Small intestine (tissue), 7 donors: ENCODE data around the gene RAI1. TPM values are rescaled to one million over a fixed set of nuclear protein-coding genes. Genes with fewer than 3 reads are reported as not detected.

ENCODE experiments used
- DNase-seq, 2 donors: peaks; one replicate each; pipeline versions ENCODE4 v3.0.0 to v3.0.0-alpha.2; 2013
- FAIRE-seq: peaks from 2 replicates; lab custom pipeline; 2012; peaks lifted over from hg19 to GRCh38; lab: Jason Lieb, UNC
- H3K27ac ChIP-seq, 3 donors: one replicate each; pipeline ENCODE4 v1.5.1; 2013; ENCODE audit warnings: low read length in 2 of 3, mild to moderate bottlenecking in 2 of 3, control low read depth in 1 of 3, inconsistent platforms in 1 of 3, low read depth in 1 of 3, moderate library complexity in 1 of 3
- H3K27me3 ChIP-seq, 3 donors: one replicate each; pipeline ENCODE4 v1.6.1; 2013; ENCODE audit warnings: low read length in 3 of 3, inconsistent platforms in 1 of 3; ENCODE audit not compliant: control insufficient read depth in 3 of 3, insufficient read depth in 3 of 3
- H3K36me3 ChIP-seq, 3 donors: one replicate each; pipeline ENCODE4 v1.6.1; 2013; ENCODE audit warnings: low read length in 3 of 3, inconsistent platforms in 1 of 3, low read depth in 1 of 3, mild to moderate bottlenecking in 1 of 3, moderate library complexity in 1 of 3; ENCODE audit not compliant: control insufficient read depth in 3 of 3, insufficient read depth in 2 of 3
- H3K4me1 ChIP-seq, 3 donors: one replicate each; pipeline ENCODE4 v1.6.1; 2013; ENCODE audit warnings: low read length in 2 of 3, inconsistent platforms in 1 of 3, low read depth in 1 of 3, mild to moderate bottlenecking in 1 of 3, moderate library complexity in 1 of 3; ENCODE audit not compliant: control insufficient read depth in 3 of 3, insufficient read depth in 2 of 3
- H3K4me3 ChIP-seq, 3 donors: one replicate each; pipeline ENCODE4 v1.5.1; 2013; ENCODE audit warnings: low read length in 3 of 3, control low read depth in 1 of 3, inconsistent platforms in 1 of 3, low read depth in 1 of 3, mild to moderate bottlenecking in 1 of 3, moderate library complexity in 1 of 3
- H3K9me3 ChIP-seq, 2 donors: one replicate each; pipeline ENCODE4 v1.6.1; 2013; ENCODE audit warnings: low read depth in 1 of 2, low read length in 1 of 2; ENCODE audit not compliant: control insufficient read depth in 2 of 2, insufficient read depth in 1 of 2
- WGBS, 3 donors: extraction: QIAGEN DNeasy Blood & Tissue Kit; methylation state at CpG; one replicate each; pipeline ENCODE4 v1.1.7; 2013; 5-methylcytosine and 5-hydroxymethylcytosine counted together
- polyA plus RNA-seq, 4 donors: library from polyadenylated mRNA; stranded (reverse) in 3 of 4; unstranded in 1 of 4; fragments of 200-250 nt in 3 of 4; fragments of 120-200 nt in 1 of 4; gene quantifications; one replicate each; pipeline versions ENCODE4 v1.2.1 to v1.2.3, GENCODE V29; 2013
- donor health status: healthy with polysubstance abuse.
- donor health status: control.
- donor health status: control.
- donor health status: Bipolar disorder and iron deficiency.
- donor health status: healthy.

RAI1 gene
- polyA plus RNA-seq, 4 donors = 2.4 to 20.7 (median 6.2) TPM

DNA sequence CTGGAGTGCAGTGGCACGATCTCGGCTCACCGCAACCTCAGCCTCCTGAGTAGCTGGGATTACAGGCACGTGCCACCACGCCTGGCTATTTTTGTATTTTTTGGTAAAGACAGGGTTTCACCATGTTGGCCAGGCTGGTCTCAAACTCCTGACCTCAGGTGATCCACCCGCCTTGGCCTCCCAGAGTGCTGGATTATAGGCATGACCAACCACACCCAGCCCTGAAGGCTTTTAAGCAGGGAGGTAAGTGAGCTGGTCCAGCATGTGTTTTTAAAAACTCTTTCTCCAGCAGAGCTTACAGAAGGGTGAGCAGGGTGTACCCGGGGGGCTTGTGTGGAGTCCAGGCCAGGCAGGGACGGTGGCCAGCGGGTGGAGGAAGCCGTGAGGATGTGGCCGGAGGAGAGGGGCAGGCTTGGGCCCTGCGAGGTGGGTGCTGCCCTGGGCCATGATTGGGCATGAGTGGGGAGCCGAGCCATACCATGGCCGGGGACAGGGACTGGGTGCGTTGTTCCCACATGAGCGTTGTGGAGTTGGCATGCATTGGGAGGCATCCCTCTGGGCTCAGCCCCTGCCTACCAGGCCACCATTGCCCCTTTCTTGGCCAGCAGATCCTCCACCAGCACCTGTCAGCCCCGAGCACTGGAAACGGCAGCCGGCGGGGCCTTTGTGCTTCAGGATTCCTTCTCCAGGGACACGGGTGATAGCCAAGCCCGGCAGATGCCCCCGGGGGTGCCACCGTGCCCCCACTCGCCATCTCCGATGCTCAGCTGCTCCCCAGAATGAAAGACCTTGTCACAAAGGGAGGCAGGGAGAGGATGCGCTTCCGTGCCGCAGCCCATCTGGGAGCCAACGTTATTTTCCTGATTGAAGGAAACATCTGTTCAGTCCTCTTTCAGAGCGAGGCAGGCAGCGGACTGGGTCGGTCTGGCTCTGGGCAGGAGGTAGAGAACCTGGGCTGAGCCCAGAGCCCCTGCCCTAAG is 64.5 kb downstream of the RAI1 start:
- FAIRE-seq = no peak
- 86 to 91% (median 86%) methylated on average over 33 of the region's 33 CpGs for WGBS, 3 donors
- no peak overlapping the region for H3K27ac ChIP-seq

DNA sequence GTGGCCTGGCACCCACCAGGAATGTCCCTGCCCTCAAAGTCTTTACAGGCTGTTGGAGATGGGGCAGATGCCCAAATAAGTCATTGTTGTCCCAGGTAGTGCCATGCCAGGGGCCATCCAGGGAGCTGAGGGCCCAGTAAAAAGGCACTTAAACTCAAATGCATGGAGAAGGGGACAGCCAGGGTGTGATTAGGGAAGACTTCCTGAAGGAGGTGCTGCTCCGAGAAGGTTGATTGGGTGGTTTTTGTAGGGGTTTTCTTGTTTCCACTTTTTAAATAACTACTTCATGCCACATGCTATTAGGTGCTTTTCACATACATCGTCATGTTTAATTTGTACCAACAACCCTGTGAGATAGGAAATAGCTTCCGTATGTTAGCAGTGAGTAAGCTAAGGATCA is 66.9 kb downstream of the RAI1 start:
- H3K4me3 ChIP-seq = no peak overlapping the region
- no peak for FAIRE-seq
- 88 to 92% (median 89%) methylated on average over 3 of the region's 3 CpGs for WGBS, 3 donors

More for the DNA sequence above, 64.5 kb downstream of the RAI1 start:
- peaks cover 0 to 19% (median 0%) of the 10 kb centered on the region in 3 donors for H3K4me1 ChIP-seq
- no peaks in the 10 kb centered on the region for H3K27me3 ChIP-seq
- DNase-seq = no peak
- no peak overlapping the region for H3K4me3 ChIP-seq
- H3K36me3 ChIP-seq = peaks cover 0 to 54% (median 0%) of the 10 kb centered on the region in 3 donors
- no peaks in the 10 kb centered on the region for H3K9me3 ChIP-seq

GRCh38 chr17:17748604-17749003 is 67.3 kb downstream of the RAI1 start:
- Histone ChIP-seq H3K4me1 (peaks cover 2 to 31% (median 3%) of the 10 kb centered on the region in 3 donors), H3K9me3 (no peaks in the 10 kb centered on the region), H3K27me3 (no peaks in the 10 kb centered on the region), H3K27ac (no peak overlapping the region), H3K4me3 (no peak overlapping the region), H3K36me3 (peaks cover 0 to 40% (median 0%) of the 10 kb centered on the region in 3 donors)
- DNase-seq = no peak
- no peak for FAIRE-seq
- 89 to 92% (median 89%) methylated on average over 8 of the region's 8 CpGs for WGBS, 3 donors

More for the DNA sequence above, 66.9 kb downstream of the RAI1 start:
- DNase-seq = no peak
- H3K27ac ChIP-seq = no peak overlapping the region
- H3K4me1 ChIP-seq = peaks cover 2 to 27% (median 2%) of the 10 kb centered on the region in 3 donors
- H3K9me3 ChIP-seq = no peaks in the 10 kb centered on the region
- H3K27me3 ChIP-seq = no peaks in the 10 kb centered on the region
- peaks cover 0 to 45% (median 0%) of the 10 kb centered on the region in 3 donors for H3K36me3 ChIP-seq

DNA sequence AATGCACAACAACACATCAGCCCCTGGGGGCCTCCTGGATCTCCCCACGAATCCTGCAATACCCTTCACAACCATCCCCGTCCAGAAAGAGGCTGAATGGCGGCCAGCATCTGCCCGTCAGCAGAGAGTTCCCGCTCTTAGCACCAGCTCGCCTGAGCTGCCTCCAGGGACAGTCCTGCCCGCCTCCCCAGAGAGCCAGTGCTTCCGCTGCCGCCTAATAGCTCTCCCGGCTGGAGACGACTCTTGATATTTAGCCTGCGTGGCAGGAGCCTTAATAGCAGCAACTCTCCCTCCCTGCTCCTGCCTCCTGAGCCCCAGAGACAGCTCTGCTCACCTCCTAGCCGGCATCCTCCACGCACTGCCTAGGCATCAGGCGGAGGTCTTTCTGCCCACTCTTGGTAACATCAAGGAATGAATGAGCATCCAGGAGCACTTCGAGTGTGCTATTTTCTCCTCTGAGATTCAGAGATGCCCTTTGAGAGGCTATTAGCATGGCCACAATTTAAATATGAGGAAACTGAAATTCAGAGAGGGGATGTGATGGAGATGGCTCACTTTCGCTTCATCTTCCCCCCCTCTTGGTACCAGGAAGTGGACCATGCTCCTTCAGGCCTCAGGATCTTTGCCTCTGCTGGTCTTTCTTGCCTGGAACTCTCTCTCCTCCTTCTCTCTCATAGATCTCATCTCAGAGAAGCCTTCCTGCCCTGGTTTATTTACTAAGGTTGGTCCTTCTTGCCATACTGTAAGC is 67.9 kb downstream of the RAI1 start:
- no peak for FAIRE-seq
- DNase-seq = no peak
- Histone ChIP-seq H3K36me3 (peaks cover 0 to 36% (median 0%) of the 10 kb centered on the region in 3 donors), H3K9me3 (no peaks in the 10 kb centered on the region), H3K4me3 (no peak overlapping the region), H3K4me1 (peaks cover 2 to 31% (median 3%) of the 10 kb centered on the region in 3 donors), H3K27me3 (no peaks in the 10 kb centered on the region), H3K27ac (peak overlapping the region in 2 of 3 donors; percentile 3 to 12)
- 78 to 93% (median 86%) methylated on average over 17 of the region's 17 CpGs for WGBS, 3 donors

DNA sequence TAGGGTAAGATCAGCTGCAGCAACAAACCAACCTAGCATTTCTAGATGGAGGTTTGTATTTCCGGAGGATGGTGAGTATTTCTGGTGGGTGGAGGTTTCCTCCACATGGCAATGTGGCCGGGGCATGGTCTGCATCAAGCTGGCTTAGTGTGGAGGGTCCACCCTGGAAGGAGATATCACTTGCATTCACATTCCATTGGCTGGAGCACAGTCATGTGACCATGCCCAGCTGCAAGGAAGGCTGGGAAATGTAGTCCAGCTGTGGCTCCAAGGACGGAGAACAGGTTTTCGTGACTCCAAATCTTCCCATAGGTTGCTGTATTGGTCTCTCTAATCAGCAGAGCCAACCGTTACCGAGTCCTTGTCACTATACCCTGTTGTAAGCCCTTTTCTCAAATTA is 68.7 kb downstream of the RAI1 start:
- no peaks in the 10 kb centered on the region for H3K27me3 ChIP-seq
- peaks cover 2 to 31% (median 3%) of the 10 kb centered on the region in 3 donors for H3K4me1 ChIP-seq
- H3K9me3 ChIP-seq = no peaks in the 10 kb centered on the region
- WGBS, 3 donors = 57 to 78% (median 68%) methylated on average over 6 of the region's 6 CpGs
- peaks cover 0 to 40% (median 0%) of the 10 kb centered on the region in 3 donors for H3K36me3 ChIP-seq
- peak overlapping the region in 1 of 3 donors; percentile 3 for H3K27ac ChIP-seq
- peak; percentile 38 to 70 for DNase-seq
- H3K4me3 ChIP-seq = no peak overlapping the region
- no peak for FAIRE-seq

DNA sequence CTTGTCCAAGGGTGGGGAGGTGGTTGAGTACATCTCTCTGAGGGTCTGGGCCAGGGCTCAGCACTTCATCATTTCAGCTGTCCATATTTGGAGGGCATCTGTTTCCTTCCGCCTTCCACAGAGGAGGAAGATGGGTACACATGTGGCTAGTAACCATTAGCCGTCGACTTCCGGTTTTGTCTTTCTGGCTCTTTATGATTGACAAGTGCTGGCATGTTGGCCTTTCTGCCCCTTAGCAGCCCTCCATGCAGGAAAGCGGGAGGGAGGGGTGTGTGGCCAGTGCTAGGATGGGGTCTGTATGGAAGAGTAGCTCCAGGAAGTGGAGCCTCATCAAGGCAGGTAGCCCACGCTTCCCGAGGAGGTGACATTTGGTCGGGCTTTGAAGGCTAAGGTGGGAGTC is 69.6 kb downstream of the RAI1 start:
- Histone ChIP-seq H3K27ac (peak overlapping the region; percentile 2 to 78 (median 56)), H3K36me3 (peaks cover 0 to 45% (median 0%) of the 10 kb centered on the region in 3 donors), H3K4me1 (peaks cover 2 to 31% (median 3%) of the 10 kb centered on the region in 3 donors), H3K9me3 (no peaks in the 10 kb centered on the region), H3K27me3 (no peaks in the 10 kb centered on the region), H3K4me3 (peak overlapping the region in 1 of 3 donors; percentile 13)
- WGBS, 3 donors = 47 to 59% (median 59%) methylated on average over 8 of the region's 8 CpGs
- DNase-seq = peak in 1 of 2 donors; percentile 34
- FAIRE-seq = no peak

DNA sequence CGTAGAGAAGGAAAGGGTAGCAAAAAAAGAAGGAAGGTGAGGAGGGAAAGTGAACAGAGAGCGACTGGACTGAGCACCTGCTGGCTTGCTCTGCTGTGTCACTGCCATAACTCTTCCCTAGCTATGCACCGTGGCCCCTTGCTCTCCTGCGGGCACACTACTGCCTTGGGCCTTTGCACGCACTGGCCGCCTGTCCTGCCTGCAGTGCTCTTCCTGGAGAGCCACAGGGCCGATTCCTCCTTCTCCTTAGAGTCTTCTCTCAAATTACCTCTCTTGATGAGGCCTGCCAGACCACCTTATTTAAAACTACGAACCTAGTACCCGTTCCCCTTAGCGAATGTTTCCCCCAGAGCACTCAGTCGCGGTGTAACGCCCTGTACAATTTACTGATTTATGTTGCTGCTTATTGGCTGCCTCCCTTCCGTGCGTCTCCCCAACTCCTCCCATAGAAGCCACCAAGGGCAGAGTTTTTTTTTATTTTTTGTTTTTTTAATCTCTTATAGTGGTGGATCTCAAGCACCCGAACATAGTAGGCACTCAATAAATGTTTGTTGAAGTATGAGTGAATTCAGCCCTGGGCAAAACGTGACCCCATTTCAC is 70.3 kb downstream of the RAI1 start:
- 46 to 60% (median 56%) methylated on average over 17 of the region's 17 CpGs for WGBS, 3 donors
- Histone ChIP-seq H3K27ac (peak overlapping the region; percentile 56 to 78 (median 75)), H3K4me1 (peaks cover 2 to 31% (median 3%) of the 10 kb centered on the region in 3 donors), H3K9me3 (no peaks in the 10 kb centered on the region), H3K27me3 (no peaks in the 10 kb centered on the region), H3K36me3 (peaks cover 0 to 43% (median 0%) of the 10 kb centered on the region in 3 donors), H3K4me3 (peak overlapping the region in 2 of 3 donors; percentile 28 to 45)
- FAIRE-seq (no peak), DNase-seq (no peak)
